K562 (cell line): ENCODE measurements around the gene ORC4. TPM values are rescaled to one million over a fixed set of nuclear protein-coding genes. Genes with fewer than 3 reads are reported as not detected.

Experiments used
- AFF1 ChIP-seq, 2 experiments: fragments of 450-650 bp; IDR thresholded peaks; 2 replicates each; pipeline ENCODE4 v1.6.1; 2018; ENCODE audit warnings: mild to moderate bottlenecking in 2 of 2, low read depth in 1 of 2; ENCODE audit not compliant: partially characterized antibody in 2 of 2
- ARNT ChIP-seq, 2 experiments: fragments of 450-650 bp; IDR thresholded peaks; 2 replicates each; pipeline ENCODE4 v1.6.1; 2016; ENCODE audit warnings: mild to moderate bottlenecking in 1 of 2
- ATF6 ChIP-seq: sonication (generic); formaldehyde crosslinking; IDR thresholded peaks from 2 replicates; pipeline ENCODE4 v1.4.0; 2020; ENCODE audit warnings: mild to moderate bottlenecking, missing genetic modification reagents
- FOXJ2 ChIP-seq: fragments of 200-800 bp; sonication (Bioruptor generic); IDR thresholded peaks from 2 replicates; pipeline ENCODE4 v1.6.1; 2016; ENCODE audit warnings: missing genetic modification characterization, missing compliant biosample characterization
- FOXK2 ChIP-seq, 2 experiments: fragments of 450-650 bp; IDR thresholded peaks in 1 of 2; conservative IDR thresholded peaks in 1 of 2; 2 replicates each; pipeline ENCODE4 v1.6.1; 2016; ENCODE audit warnings: low read depth in 2 of 2, mild to moderate bottlenecking in 1 of 2
- KAT7 ChIP-seq: sonication (generic); formaldehyde crosslinking; IDR thresholded peaks from 2 replicates; pipeline ENCODE4 v1.8.0; 2022; ENCODE audit warnings: missing genetic modification reagents, mild to moderate bottlenecking, borderline replicate concordance
- MCM5 ChIP-seq: fragments of 450-650 bp; IDR thresholded peaks from 2 replicates; pipeline ENCODE4 v1.6.1; 2016; ENCODE audit warnings: low read depth
- NFATC3 ChIP-seq: fragments of 450-650 bp; IDR thresholded peaks from 2 replicates; pipeline ENCODE4 v1.6.1; 2017; ENCODE audit warnings: mild to moderate bottlenecking
- NKRF ChIP-seq: fragments of 450-650 bp; IDR thresholded peaks from 2 replicates; pipeline ENCODE4 v1.6.1; 2016; ENCODE audit warnings: borderline replicate concordance
- SAFB2 ChIP-seq: fragments of 200-400 bp; formaldehyde crosslinking; IDR thresholded peaks from 2 replicates; pipeline ENCODE4 v1.6.1; 2018; ENCODE audit warnings: borderline replicate concordance, low read length, low read depth, moderate library complexity; ENCODE audit not compliant: severe bottlenecking
- SIN3B ChIP-seq: fragments of 450-650 bp; IDR thresholded peaks from 2 replicates; pipeline ENCODE4 v1.6.1; 2017; ENCODE audit warnings: low read depth, mild to moderate bottlenecking, moderate library complexity
- SMAD4 ChIP-seq: fragments of 250-450 bp; sonication (Bioruptor Pico); conservative IDR thresholded peaks from 2 replicates; pipeline ENCODE4 v1.8.0; 2021; ENCODE audit warnings: inconsistent platforms, mild to moderate bottlenecking, moderate library complexity
- TARDBP ChIP-seq: fragments of 450-650 bp; IDR thresholded peaks from 2 replicates; pipeline ENCODE4 v1.6.1; 2016
- TBL1XR1 ChIP-seq, 2 experiments: IDR thresholded peaks; 2 replicates each; pipeline ENCODE4 v1.6.1; 2012; ENCODE audit warnings: improper control_type of control experiment in 2 of 2, low read length in 2 of 2, mild to moderate bottlenecking in 1 of 2
- TCF15 ChIP-seq: fragments of 250-450 bp; sonication (Bioruptor Pico); IDR thresholded peaks from 2 replicates; pipeline ENCODE4 v1.8.0; 2022; ENCODE audit warnings: moderate library complexity, mild to moderate bottlenecking, inconsistent platforms
- ZNF253 ChIP-seq: fragments of 250-450 bp; sonication (Bioruptor Pico); conservative IDR thresholded peaks from 2 replicates; pipeline ENCODE4 v1.6.1; 2021; ENCODE audit warnings: mild to moderate bottlenecking
- ZNF696 ChIP-seq: fragments of 250-450 bp; sonication (Bioruptor Pico); conservative IDR thresholded peaks from 2 replicates; pipeline ENCODE4 v1.4.0; 2020; ENCODE audit warnings: mild to moderate bottlenecking, moderate library complexity
- ZNF766 ChIP-seq: fragments of 200-800 bp; sonication (Bioruptor generic); conservative IDR thresholded peaks from 2 replicates; pipeline ENCODE4 v1.6.1; 2016; ENCODE audit warnings: missing genetic modification characterization, missing compliant biosample characterization
- polyA plus RNA-seq, 8 experiments: library from polyadenylated mRNA; depleted of rRNA in 4 of 8; stranded (reverse) in 5 of 8; unstranded in 3 of 8; fragments of >200 nt; fragmentation: Nextera tagmentation in 2 of 8; fragmentation: Illumina TruSeq in 1 of 8; extraction: Ambion mirVana in 2 of 8; extraction: Trizol in 1 of 8; gene quantifications; 2 replicates each; pipeline versions ENCODE4 v1.2.1 to v1.2.3, GENCODE V29; 2011 to 2014; ENCODE audit warnings: inconsistent platforms in 1 of 8, missing spikeins in 1 of 8
- total RNA-seq, 7 experiments: library from RNA; depleted of rRNA in 6 of 7; stranded (reverse); fragments of >200 nt in 6 of 7; fragmentation: Illumina TruSeq in 2 of 7; extraction: Trizol in 2 of 7; gene quantifications; 2 replicates each; pipeline versions ENCODE4 v1.2.1 to v1.2.3, GENCODE V29; 2011 to 2021; ENCODE audit warnings: low replicate concordance in 1 of 7

Gene ORC4
- total and polyA plus RNA-seq, 9 of the 15 experiments (the other 6 are each of a cell fraction or from before 2014, with no cell fraction given) = 58.6 to 100 (median 70.5) TPM

GRCh38 chr2:148020111-148021058 is at the start of gene ORC4 (continued):
- TF ChIP-seq SMAD4 (CRISPR knock-in tag) (0 out of 2 replicates have a peak, but pooled peaks have one; percentile 21), TARDBP (peak; percentile 62; the same call in 1 of the 2 replicates), MCM5 (no peak), ZNF696 (CRISPR knock-in tag) (no peak), FOXJ2 (tag) (0 out of 2 replicates have a peak, but pooled peaks have one; percentile 15), AFF1 (IDR thresholded peaks at IDR 0.05; ENCODE audit: low read depth in 1 of 2, partially characterized antibody in 2 of 2) (peak; percentile 70 to 87), ATF6 (CRISPR knock-in tag) (0 out of 2 replicates have a peak, but pooled peaks have one; percentile 30), TBL1XR1 (IDR thresholded peaks at IDR 0.05; ENCODE audit: low read length in 2 of 2) (peak in 1 of 2 experiments; percentile 64; a peak in 1 of 4 replicates), SIN3B (no peak), NFATC3 (0 out of 2 replicates have a peak, but pooled peaks have one; percentile 45), NKRF (peak; percentile 82; the same call in 1 of the 2 replicates), SAFB2 (no peak), FOXK2 (conservative IDR thresholded peaks at IDR 0.05 in 1 of 2, IDR thresholded peaks at IDR 0.05 in 1 of 2; ENCODE audit: low read depth in 2 of 2) (peak; percentile 95 to 96), ARNT (IDR thresholded peaks at IDR 0.05) (peak; percentile 40 to 57; a peak in 1 of 4 replicates), ZNF766 (peak; percentile 71; the same call in 1 of the 2 replicates), ZNF253 (CRISPR knock-in tag) (no peak), TCF15 (CRISPR knock-in tag) (no peak), KAT7 (CRISPR knock-in tag) (peak; percentile 71; the same call in 1 of the 2 replicates)
